Keratinocyte (primary cell): ENCODE measurements around the gene FKBP11. TPM values are rescaled to one million over a fixed set of nuclear protein-coding genes. Genes with fewer than 3 reads are reported as not detected.

ENCODE experiments used
- DNase-seq: peaks from one replicate; pipeline ENCODE4 v3.0.0-alpha.2; 2011; ENCODE audit warnings: low read depth, missing footprints, low spot score
- FAIRE-seq: peaks from 2 replicates; lab custom pipeline; 2011; peaks lifted over from hg19 to GRCh38; lab: Jason Lieb, UNC
- H2AFZ ChIP-seq: 2 replicates; pipeline ENCODE4 v1.6.0; 2012; ENCODE audit warnings: low read length, control low read depth, inconsistent platforms; ENCODE audit not compliant: control insufficient read depth
- H3K27ac ChIP-seq: 2 replicates; pipeline ENCODE4 v1.5.1; 2011; ENCODE audit warnings: low read length; ENCODE audit not compliant: control insufficient read depth, insufficient read depth
- H3K27me3 ChIP-seq: 3 replicates; pipeline ENCODE4 v1.6.0; 2011; ENCODE audit warnings: low read length; ENCODE audit not compliant: control insufficient read depth, insufficient read depth; ENCODE audit errors: extremely low read depth
- H3K36me3 ChIP-seq, 2 experiments: 2 replicates in 1 of 2; 3 replicates in 1 of 2; pipeline ENCODE4 v1.5.1; 2011; ENCODE audit warnings: low read length in 2 of 2, mild to moderate bottlenecking in 1 of 2; ENCODE audit not compliant: control insufficient read depth in 2 of 2, insufficient read depth in 2 of 2; ENCODE audit errors: extremely low read depth in 1 of 2
- H3K4me1 ChIP-seq: 3 replicates; pipeline ENCODE4 v1.5.1; 2011; ENCODE audit warnings: low read length; ENCODE audit not compliant: control insufficient read depth, insufficient read depth; ENCODE audit errors: extremely low read depth
- H3K4me2 ChIP-seq: 3 replicates; pipeline ENCODE4 v1.6.0; 2011; ENCODE audit warnings: low read depth, low read length; ENCODE audit not compliant: control insufficient read depth, insufficient read depth; ENCODE audit errors: extremely low read depth
- H3K4me3 ChIP-seq, 3 experiments: fragments of 200-600 bp in 1 of 3; sonication (generic) in 1 of 3; 2 replicates in 2 of 3; 3 replicates in 1 of 3; pipeline ENCODE4 v1.5.1; 2011 to 2016; ENCODE audit warnings: low read length in 3 of 3, mild to moderate bottlenecking in 3 of 3, control low read depth in 2 of 3, inconsistent platforms in 1 of 3, low read depth in 1 of 3, mixed read lengths in 1 of 3, mixed run types in 1 of 3, moderate library complexity in 1 of 3; ENCODE audit not compliant: control insufficient read depth in 2 of 3, insufficient read depth in 2 of 3; ENCODE audit errors: extremely low read depth in 1 of 3
- H3K79me2 ChIP-seq: 2 replicates; pipeline ENCODE4 v1.6.0; 2012; ENCODE audit warnings: low read length; ENCODE audit not compliant: control insufficient read depth, insufficient read depth
- H3K9ac ChIP-seq: 3 replicates; pipeline ENCODE4 v1.6.0; 2011; ENCODE audit warnings: low read length; ENCODE audit not compliant: control insufficient read depth, insufficient read depth; ENCODE audit errors: extremely low read depth
- H3K9me1 ChIP-seq: 3 replicates; pipeline ENCODE4 v1.6.0; 2011; ENCODE audit warnings: low read length; ENCODE audit not compliant: control insufficient read depth, insufficient read depth; ENCODE audit errors: extremely low read depth
- H3K9me3 ChIP-seq: 2 replicates; pipeline ENCODE4 v1.5.1; 2012; ENCODE audit warnings: low read depth, low read length; ENCODE audit not compliant: control insufficient read depth
- H4K20me1 ChIP-seq: 3 replicates; pipeline ENCODE4 v1.6.0; 2011; ENCODE audit warnings: low read length; ENCODE audit not compliant: control insufficient read depth, insufficient read depth; ENCODE audit errors: extremely low read depth
- CTCF ChIP-seq, 3 experiments: IDR thresholded peaks in 1 of 3; conservative IDR thresholded peaks in 1 of 3; optimal IDR thresholded peaks in 1 of 3; 2 replicates in 2 of 3; 3 replicates in 1 of 3; pipeline versions ENCODE3 to v1.5.1; 2011; ENCODE audit warnings: low read length in 3 of 3, mild to moderate bottlenecking in 3 of 3, moderate library complexity in 2 of 3, control low read depth in 1 of 3, inconsistent platforms in 1 of 3; ENCODE audit not compliant: insufficient read depth in 2 of 3; ENCODE audit errors: extremely low read depth in 1 of 3
- EZH2 ChIP-seq: IDR thresholded peaks from one replicate; pipeline ENCODE4 v1.6.1; 2012; ENCODE audit warnings: inconsistent platforms, mild to moderate bottlenecking, low read length, moderate library complexity
- dilution Hi-C: fragments of 300-500 bp; cut with MboI; formaldehyde crosslinking; loops from one replicate; pipeline ENCODE4 v1.7.0; 2020; ENCODE audit warnings: low sequenced_read_pairs; ENCODE audit not compliant: extremely low pct_ligation_motif_present
- polyA plus RNA-seq, 5 experiments: library from polyadenylated mRNA; depleted of rRNA in 3 of 5; stranded (reverse) in 3 of 5; stranded (forward) in 1 of 5; unstranded in 1 of 5; fragments of >200 nt; gene quantifications; 1 replicate in 1 of 5; 2 replicates in 3 of 5; 3 replicates in 1 of 5; pipeline versions ENCODE4 v1.2.1 to v1.2.3, GENCODE V29; 2011 to 2012; ENCODE audit warnings: missing spikeins in 2 of 5, low read depth in 1 of 5, low replicate concordance in 1 of 5

Gene FKBP11
- polyA plus RNA-seq, 1 donor (not counting 4 experiments of a cell fraction or from before 2014, with no cell fraction given): 18.4 TPM

- H3K9me1 ChIP-seq: no peaks in the 10 kb centered on the region
- H3K4me3 ChIP-seq: no peak overlapping the region
- no peak overlapping the region for H3K9ac ChIP-seq
- H3K4me2 ChIP-seq: no peak overlapping the region
- no peak overlapping the region for H2AFZ ChIP-seq
- no peak overlapping the region for H3K27ac ChIP-seq
- no peaks in the 10 kb centered on the region for H3K4me1 ChIP-seq
- peaks cover 45 to 51% of the 10 kb centered on the region in 2 experiments for H3K36me3 ChIP-seq
- H3K9me3 ChIP-seq: no peaks in the 10 kb centered on the region
- no peaks in the 10 kb centered on the region for H3K79me2 ChIP-seq
- TF ChIP-seq CTCF (optimal IDR thresholded peaks at IDR 0.05 in 1 of 3, IDR thresholded peaks at IDR 0.05 in 1 of 3, conservative IDR thresholded peaks at IDR 0.05 in 1 of 3; ENCODE audit: extremely low read depth in 1 of 3, insufficient read depth in 2 of 3, low read length in 3 of 3) (no peak), EZH2 (no peak)
- H3K27me3 ChIP-seq: no peaks in the 10 kb centered on the region
- dilution Hi-C loops: no loop called here
- H4K20me1 ChIP-seq: no peaks in the 10 kb centered on the region
- FAIRE-seq: no peak
- DNase-seq: no peak
These were observed 8.5 kb upstream of the FKBP11 start for GRCh38 chr12:48933664-48934311.

- H3K9me3 ChIP-seq: no peaks in the 10 kb centered on the region
- H3K4me2 ChIP-seq: no peak overlapping the region
- H4K20me1 ChIP-seq: no peaks in the 10 kb centered on the region
- H3K4me3 ChIP-seq: no peak overlapping the region
- no peaks in the 10 kb centered on the region for H3K4me1 ChIP-seq
- no peaks in the 10 kb centered on the region for H3K27me3 ChIP-seq
- TF ChIP-seq EZH2 (no peak), CTCF (optimal IDR thresholded peaks at IDR 0.05 in 1 of 3, IDR thresholded peaks at IDR 0.05 in 1 of 3, conservative IDR thresholded peaks at IDR 0.05 in 1 of 3; ENCODE audit: extremely low read depth in 1 of 3, insufficient read depth in 2 of 3, low read length in 3 of 3) (no peak)
- dilution Hi-C loops: no loop called here
- H3K36me3 ChIP-seq: peaks cover 39 to 44% of the 10 kb centered on the region in 2 experiments
- no peak for FAIRE-seq
- no peak for DNase-seq
- H2AFZ ChIP-seq: no peak overlapping the region
- H3K9me1 ChIP-seq: no peaks in the 10 kb centered on the region
- H3K79me2 ChIP-seq: no peaks in the 10 kb centered on the region
- H3K27ac ChIP-seq: no peak overlapping the region
- H3K9ac ChIP-seq: no peak overlapping the region
These were observed 7.6 kb upstream of the FKBP11 start for GRCh38 chr12:48932878-48933277.
